Kidney capillary endothelial cell (primary cell): ENCODE measurements around the gene CDC34.
"Not testable (repeated sequence)": the region's sequence is repeated elsewhere in the genome, so short reads cannot be mapped to it uniquely, and the experiment has no call there.

Experiments
- DNase-seq: peaks from one replicate; pipeline ENCODE4 v3.0.0-alpha.2; 2018; ENCODE audit warnings: low spot score

CDC34 gene

GRCh38 chr19:573519-573825 is 41.9 kb downstream of the CDC34 start:
- DNase-seq = no peak

- no peak for DNase-seq
Observed at GRCh38 chr19:574658-575526, 43.3 kb downstream of the CDC34 start.

GRCh38 chr19:575527-576506 is 44.3 kb downstream of the CDC34 start:
- peak; percentile 84 for DNase-seq

GRCh38 chr19:576768-577438 is 45.3 kb downstream of the CDC34 start:
- no peak for DNase-seq

- DNase-seq = no peak
Observed at GRCh38 chr19:577439-578392, 46.2 kb downstream of the CDC34 start.

GRCh38 chr19:579111-579841 is 47.7 kb downstream of the CDC34 start:
- DNase-seq = no peak

GRCh38 chr19:579842-580155 is 48.2 kb downstream of the CDC34 start:
- no peak for DNase-seq

- DNase-seq = no peak
Observed at GRCh38 chr19:580274-580835, 48.8 kb downstream of the CDC34 start.

- no peak for DNase-seq
Observed at GRCh38 chr19:581399-582111, 50.0 kb downstream of the CDC34 start.

GRCh38 chr19:582497-583197 is 51.1 kb downstream of the CDC34 start:
- DNase-seq = no peak

- DNase-seq = no peak
Observed at GRCh38 chr19:583198-583967, 51.8 kb downstream of the CDC34 start.

- no peak for DNase-seq
Observed at GRCh38 chr19:583968-584239, 52.3 kb downstream of the CDC34 start.

GRCh38 chr19:584240-585001 is 52.9 kb downstream of the CDC34 start:
- DNase-seq = no peak

GRCh38 chr19:585146-585545 is 53.6 kb downstream of the CDC34 start:
- not testable (repeated sequence) for DNase-seq

GRCh38 chr19:585551-586110 is 54.1 kb downstream of the CDC34 start:
- DNase-seq = no peak

GRCh38 chr19:588093-588740 is 56.7 kb downstream of the CDC34 start:
- DNase-seq = peak; percentile 43
